ENCODE data around the gene MYLK4.

MYLK4 gene

DNA sequence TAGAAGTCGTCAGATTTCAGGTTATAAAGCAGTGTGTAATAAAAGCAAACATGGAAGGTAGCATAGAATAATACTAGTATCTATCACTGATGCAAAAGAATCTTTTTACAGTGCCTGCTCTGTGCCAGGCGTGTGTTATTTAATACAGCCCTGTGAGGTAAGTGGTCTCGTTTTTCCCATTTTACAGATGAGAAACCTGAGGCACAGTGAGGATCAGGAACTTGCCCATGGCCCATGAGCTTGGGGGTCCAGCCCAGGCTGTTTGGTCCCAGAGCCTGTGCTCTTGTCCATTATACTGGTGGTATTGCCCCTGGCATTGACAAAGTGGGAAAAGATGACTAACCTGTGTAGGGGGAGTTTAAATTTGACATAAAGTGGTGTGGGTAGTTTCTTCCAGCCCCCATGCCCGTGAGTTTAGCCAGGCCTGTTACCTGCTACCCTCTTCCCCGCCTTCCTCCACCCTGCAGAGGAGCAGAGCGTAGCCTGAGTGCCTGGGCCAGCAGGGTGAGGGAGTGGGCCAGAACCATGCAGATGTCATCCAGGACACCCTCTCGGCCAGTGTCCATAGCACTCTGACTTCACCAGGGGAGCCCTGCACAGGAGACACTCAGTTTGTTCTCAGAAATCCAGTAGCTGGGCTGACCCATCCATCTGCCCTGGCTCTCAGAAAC is 31.1 kb upstream of the MYLK4 start:
- H3K27ac ChIP-seq (ENCODE audit: low read depth in 2 of 2, low read length in 2 of 2) = no peak overlapping the region
- no peak overlapping the region for H3K4me3 ChIP-seq (ENCODE audit: low read length in 2 of 2)
- H3K9ac ChIP-seq (ENCODE audit: low read depth in 1 of 2, low read length in 2 of 2) = no peak overlapping the region
- H3K36me3 ChIP-seq (ENCODE audit: control insufficient read depth in 2 of 2, insufficient read depth in 2 of 2, low read length in 2 of 2) = peaks cover 28 to 46% of the 10 kb centered on the region in 2 donors
- H3K27me3 ChIP-seq (ENCODE audit: control insufficient read depth in 2 of 2, insufficient read depth in 2 of 2, low read length in 2 of 2) = no peaks in the 10 kb centered on the region
- H3K4me1 ChIP-seq (ENCODE audit: control insufficient read depth in 2 of 2, insufficient read depth in 2 of 2, low read length in 2 of 2) = peaks cover 14 to 19% of the 10 kb centered on the region in 2 donors
- H3K9me3 ChIP-seq (ENCODE audit: control insufficient read depth in 2 of 2, low read length in 2 of 2) = no peaks in the 10 kb centered on the region

DNA sequence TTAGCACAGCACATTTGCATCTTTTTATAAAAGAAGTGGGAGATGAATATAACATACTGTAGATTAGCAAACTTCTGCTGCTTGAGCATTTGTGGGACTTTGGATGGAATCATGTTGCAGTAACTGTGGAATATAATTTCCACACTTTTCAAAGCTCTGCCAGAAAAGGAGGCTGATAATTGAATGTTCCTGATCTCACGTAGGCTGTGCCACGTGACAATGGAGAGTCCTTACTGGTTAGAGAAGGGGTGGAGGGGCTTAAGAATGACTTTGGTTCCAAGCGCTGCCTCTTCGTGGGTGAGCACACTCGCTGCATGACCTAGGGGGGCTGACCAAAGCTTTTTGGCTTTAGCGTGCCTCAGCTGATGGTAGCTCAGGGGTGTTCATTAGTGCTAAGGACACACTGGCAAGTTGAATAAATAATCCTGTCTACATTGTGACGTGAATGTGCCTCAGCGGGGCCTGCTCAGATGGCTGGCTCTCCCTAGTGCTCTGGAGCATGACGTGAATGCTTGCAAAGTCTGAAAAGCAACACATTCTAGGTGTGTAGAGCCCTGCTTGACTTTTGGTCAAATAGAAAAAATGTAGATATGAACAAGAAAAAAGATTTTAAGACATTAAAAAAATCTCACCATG is 29.5 kb upstream of the MYLK4 start:
- H3K4me3 ChIP-seq (ENCODE audit: low read length in 2 of 2) = no peak overlapping the region
- peaks cover 14 to 19% of the 10 kb centered on the region in 2 donors for H3K4me1 ChIP-seq (ENCODE audit: control insufficient read depth in 2 of 2, insufficient read depth in 2 of 2, low read length in 2 of 2)
- no peak overlapping the region for H3K27ac ChIP-seq (ENCODE audit: low read depth in 2 of 2, low read length in 2 of 2)
- H3K27me3 ChIP-seq (ENCODE audit: control insufficient read depth in 2 of 2, insufficient read depth in 2 of 2, low read length in 2 of 2) = no peaks in the 10 kb centered on the region
- peaks cover 32 to 43% of the 10 kb centered on the region in 2 donors for H3K36me3 ChIP-seq (ENCODE audit: control insufficient read depth in 2 of 2, insufficient read depth in 2 of 2, low read length in 2 of 2)
- no peaks in the 10 kb centered on the region for H3K9me3 ChIP-seq (ENCODE audit: control insufficient read depth in 2 of 2, low read length in 2 of 2)
- H3K9ac ChIP-seq (ENCODE audit: low read depth in 1 of 2, low read length in 2 of 2) = no peak overlapping the region

DNA sequence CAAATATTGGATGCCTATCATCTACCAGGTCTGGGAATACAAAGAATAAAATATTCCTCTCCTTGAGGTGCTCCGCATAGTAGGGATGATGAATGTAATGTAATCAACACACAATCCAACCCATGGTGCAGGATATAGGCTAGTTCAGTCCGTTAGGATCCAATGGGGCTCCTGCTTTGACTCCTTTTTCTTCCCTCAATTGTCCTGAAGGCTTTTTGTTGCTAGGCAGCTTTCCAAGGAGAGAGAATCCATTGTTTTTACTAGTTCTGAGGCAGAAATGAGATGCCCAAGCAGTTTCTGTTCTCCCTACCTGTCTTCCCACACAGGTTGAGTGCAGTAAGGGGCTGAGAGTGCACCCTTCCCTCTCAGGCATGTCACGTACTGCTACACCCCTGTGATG is 26.5 kb upstream of the MYLK4 start:
- no peak overlapping the region for H3K9ac ChIP-seq (ENCODE audit: low read depth in 1 of 2, low read length in 2 of 2)
- no peak overlapping the region for H3K27ac ChIP-seq (ENCODE audit: low read depth in 2 of 2, low read length in 2 of 2)
- H3K9me3 ChIP-seq (ENCODE audit: control insufficient read depth in 2 of 2, low read length in 2 of 2) = no peaks in the 10 kb centered on the region
- H3K27me3 ChIP-seq (ENCODE audit: control insufficient read depth in 2 of 2, insufficient read depth in 2 of 2, low read length in 2 of 2) = no peaks in the 10 kb centered on the region
- H3K4me3 ChIP-seq (ENCODE audit: low read length in 2 of 2) = no peak overlapping the region
- no peaks in the 10 kb centered on the region for H3K4me1 ChIP-seq (ENCODE audit: control insufficient read depth in 2 of 2, insufficient read depth in 2 of 2, low read length in 2 of 2)
- H3K36me3 ChIP-seq (ENCODE audit: control insufficient read depth in 2 of 2, insufficient read depth in 2 of 2, low read length in 2 of 2) = peaks cover 45 to 50% of the 10 kb centered on the region in 2 donors

DNA sequence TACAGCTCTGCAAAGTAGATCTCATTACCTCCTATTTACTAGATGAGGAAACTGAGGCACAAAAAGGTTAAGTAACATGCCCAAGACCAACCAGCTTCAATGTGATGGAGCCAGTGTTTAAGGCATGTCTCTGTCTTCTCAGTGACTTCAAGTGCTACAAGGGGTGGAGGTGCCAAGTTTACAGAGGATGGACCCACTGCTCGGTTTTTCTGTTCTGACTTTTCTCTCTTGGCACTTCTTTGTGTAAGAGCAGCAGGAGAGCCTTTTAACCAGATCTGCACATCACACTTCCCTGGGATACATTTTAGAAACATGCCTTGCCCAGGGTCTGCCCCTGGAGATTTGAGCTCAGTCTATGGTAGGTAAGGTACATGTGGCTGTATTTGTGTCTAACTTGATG is 24.3 kb upstream of the MYLK4 start:
- Histone ChIP-seq H3K9ac (ENCODE audit: low read depth in 1 of 2, low read length in 2 of 2) (no peak overlapping the region), H3K9me3 (ENCODE audit: control insufficient read depth in 2 of 2, low read length in 2 of 2) (no peaks in the 10 kb centered on the region), H3K27me3 (ENCODE audit: control insufficient read depth in 2 of 2, insufficient read depth in 2 of 2, low read length in 2 of 2) (no peaks in the 10 kb centered on the region), H3K27ac (ENCODE audit: low read depth in 2 of 2, low read length in 2 of 2) (no peak overlapping the region), H3K36me3 (ENCODE audit: control insufficient read depth in 2 of 2, insufficient read depth in 2 of 2, low read length in 2 of 2) (peaks cover 31 to 39% of the 10 kb centered on the region in 2 donors), H3K4me1 (ENCODE audit: control insufficient read depth in 2 of 2, insufficient read depth in 2 of 2, low read length in 2 of 2) (peaks cover 0 to 5% of the 10 kb centered on the region in 2 donors), H3K4me3 (ENCODE audit: low read length in 2 of 2) (no peak overlapping the region)

DNA sequence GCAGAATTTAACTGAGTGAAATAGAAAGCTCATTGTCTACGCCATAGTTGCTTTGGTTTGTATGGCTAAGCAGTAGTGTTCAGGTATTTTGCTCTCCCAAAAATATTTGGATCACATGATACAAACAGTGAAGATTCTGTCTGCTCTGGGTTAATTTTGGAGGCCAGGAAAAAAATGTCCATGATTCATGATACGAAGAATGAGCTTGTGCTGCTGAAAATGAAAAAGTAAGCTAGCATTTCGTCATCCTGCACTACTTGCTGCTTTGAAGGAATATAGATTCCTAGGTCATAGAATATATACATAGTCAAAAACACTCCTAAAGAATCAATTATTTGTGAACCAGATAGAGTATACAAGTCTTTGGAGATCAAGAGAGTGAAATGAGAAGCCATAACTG is 22.7 kb upstream of the MYLK4 start:
- Histone ChIP-seq H3K27ac (ENCODE audit: low read depth in 2 of 2, low read length in 2 of 2) (no peak overlapping the region), H3K4me3 (ENCODE audit: low read length in 2 of 2) (no peak overlapping the region), H3K36me3 (ENCODE audit: control insufficient read depth in 2 of 2, insufficient read depth in 2 of 2, low read length in 2 of 2) (peaks cover 22 to 25% of the 10 kb centered on the region in 2 donors), H3K4me1 (ENCODE audit: control insufficient read depth in 2 of 2, insufficient read depth in 2 of 2, low read length in 2 of 2) (peaks cover 3 to 7% of the 10 kb centered on the region in 2 donors), H3K27me3 (ENCODE audit: control insufficient read depth in 2 of 2, insufficient read depth in 2 of 2, low read length in 2 of 2) (no peaks in the 10 kb centered on the region), H3K9me3 (ENCODE audit: control insufficient read depth in 2 of 2, low read length in 2 of 2) (no peaks in the 10 kb centered on the region), H3K9ac (ENCODE audit: low read depth in 1 of 2, low read length in 2 of 2) (no peak overlapping the region)

DNA sequence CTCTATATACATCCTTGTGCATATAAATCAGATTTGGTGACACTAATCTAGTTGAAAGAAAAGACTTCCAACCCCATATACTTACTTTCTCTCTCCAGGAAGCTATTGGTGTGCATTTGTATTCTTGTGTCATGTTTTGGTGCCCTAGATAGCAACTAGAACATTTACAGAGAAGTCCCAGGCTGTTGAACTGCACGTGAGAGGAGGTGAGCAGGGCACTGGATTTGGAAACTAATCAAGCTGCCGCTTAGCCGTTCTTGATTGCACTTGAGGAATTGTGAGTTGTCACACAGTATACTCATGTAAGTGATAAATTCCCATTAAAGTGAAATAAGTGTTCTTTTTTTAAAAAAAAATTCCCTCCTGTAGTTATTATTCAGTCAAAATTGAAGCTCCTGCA is 22.1 kb upstream of the MYLK4 start:
- Histone ChIP-seq H3K27ac (ENCODE audit: low read depth in 2 of 2, low read length in 2 of 2) (no peak overlapping the region), H3K9ac (ENCODE audit: low read depth in 1 of 2, low read length in 2 of 2) (no peak overlapping the region), H3K4me3 (ENCODE audit: low read length in 2 of 2) (no peak overlapping the region), H3K9me3 (ENCODE audit: control insufficient read depth in 2 of 2, low read length in 2 of 2) (no peaks in the 10 kb centered on the region), H3K36me3 (ENCODE audit: control insufficient read depth in 2 of 2, insufficient read depth in 2 of 2, low read length in 2 of 2) (peaks cover 20 to 22% of the 10 kb centered on the region in 2 donors), H3K27me3 (ENCODE audit: control insufficient read depth in 2 of 2, insufficient read depth in 2 of 2, low read length in 2 of 2) (no peaks in the 10 kb centered on the region), H3K4me1 (ENCODE audit: control insufficient read depth in 2 of 2, insufficient read depth in 2 of 2, low read length in 2 of 2) (peaks cover 6 to 13% of the 10 kb centered on the region in 2 donors)

DNA sequence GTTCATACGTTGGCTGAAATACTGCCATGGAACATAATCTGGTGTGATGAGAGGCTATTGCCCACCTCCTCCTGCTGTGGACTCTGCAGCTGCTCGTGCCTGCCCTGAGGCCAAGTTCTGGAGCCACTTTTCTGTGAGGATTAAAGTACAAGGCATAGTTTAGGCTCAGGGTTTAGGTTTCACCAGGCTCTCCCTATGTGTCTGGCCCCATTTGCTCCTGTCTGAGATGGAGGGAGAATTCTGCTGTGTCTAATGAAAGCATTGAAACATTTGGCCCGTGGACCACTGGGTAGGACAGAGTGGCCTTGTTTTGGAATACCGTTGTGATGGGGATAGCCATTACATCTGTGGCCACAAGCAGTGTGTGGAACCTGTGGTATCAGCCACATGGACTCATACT is 20.4 kb upstream of the MYLK4 start:
- Histone ChIP-seq H3K9me3 (ENCODE audit: control insufficient read depth in 2 of 2, low read length in 2 of 2) (no peaks in the 10 kb centered on the region), H3K4me1 (ENCODE audit: control insufficient read depth in 2 of 2, insufficient read depth in 2 of 2, low read length in 2 of 2) (peaks cover 21 to 23% of the 10 kb centered on the region in 2 donors), H3K4me3 (ENCODE audit: low read length in 2 of 2) (no peak overlapping the region), H3K27ac (ENCODE audit: low read depth in 2 of 2, low read length in 2 of 2) (no peak overlapping the region), H3K27me3 (ENCODE audit: control insufficient read depth in 2 of 2, insufficient read depth in 2 of 2, low read length in 2 of 2) (no peaks in the 10 kb centered on the region), H3K9ac (ENCODE audit: low read depth in 1 of 2, low read length in 2 of 2) (no peak overlapping the region), H3K36me3 (ENCODE audit: control insufficient read depth in 2 of 2, insufficient read depth in 2 of 2, low read length in 2 of 2) (peaks cover 17 to 22% of the 10 kb centered on the region in 2 donors)

DNA sequence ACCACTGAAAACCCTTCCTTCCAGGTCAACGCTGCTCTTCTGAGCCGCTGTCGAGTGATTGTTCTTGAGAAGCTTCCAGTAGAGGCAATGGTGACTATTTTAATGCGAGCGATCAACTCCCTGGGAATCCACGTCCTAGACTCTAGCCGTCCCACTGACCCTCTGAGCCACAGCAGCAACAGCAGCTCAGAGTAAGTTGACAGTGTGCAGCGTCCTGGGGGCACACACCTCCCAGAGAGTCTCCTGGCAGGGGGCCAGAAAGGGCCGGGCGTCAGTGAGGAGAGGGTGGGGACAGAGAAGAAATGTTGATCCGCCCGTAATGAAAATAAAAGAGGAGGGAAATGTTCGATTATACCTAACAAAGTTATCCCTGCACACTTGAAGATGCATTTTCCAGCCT is 19.4 kb upstream of the MYLK4 start:
- peaks cover 21 to 23% of the 10 kb centered on the region in 2 donors for H3K4me1 ChIP-seq (ENCODE audit: control insufficient read depth in 2 of 2, insufficient read depth in 2 of 2, low read length in 2 of 2)
- no peaks in the 10 kb centered on the region for H3K27me3 ChIP-seq (ENCODE audit: control insufficient read depth in 2 of 2, insufficient read depth in 2 of 2, low read length in 2 of 2)
- H3K4me3 ChIP-seq (ENCODE audit: low read length in 2 of 2) = no peak overlapping the region
- H3K9me3 ChIP-seq (ENCODE audit: control insufficient read depth in 2 of 2, low read length in 2 of 2) = no peaks in the 10 kb centered on the region
- peaks cover 17 to 22% of the 10 kb centered on the region in 2 donors for H3K36me3 ChIP-seq (ENCODE audit: control insufficient read depth in 2 of 2, insufficient read depth in 2 of 2, low read length in 2 of 2)
- no peak overlapping the region for H3K27ac ChIP-seq (ENCODE audit: low read depth in 2 of 2, low read length in 2 of 2)
- H3K9ac ChIP-seq (ENCODE audit: low read depth in 1 of 2, low read length in 2 of 2) = no peak overlapping the region

DNA sequence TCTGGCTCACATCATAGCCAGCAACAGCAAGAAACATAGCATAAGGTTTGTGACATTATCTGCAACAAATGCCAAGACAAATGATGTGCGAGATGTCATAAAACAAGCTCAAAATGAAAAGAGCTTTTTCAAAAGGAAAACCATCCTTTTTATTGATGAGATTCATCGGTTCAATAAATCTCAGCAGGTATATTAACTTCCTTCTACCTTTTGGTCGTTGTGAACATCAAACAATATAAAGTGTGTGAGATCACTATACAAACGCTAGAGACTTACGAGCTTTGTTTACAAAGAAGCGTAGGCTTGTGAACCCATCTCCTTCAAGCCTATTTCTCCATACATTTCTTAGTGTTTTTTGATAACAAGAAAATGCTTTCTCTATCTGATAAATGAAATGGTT is 18.0 kb upstream of the MYLK4 start:
- H3K4me3 ChIP-seq (ENCODE audit: low read length in 2 of 2) = no peak overlapping the region
- H3K9ac ChIP-seq (ENCODE audit: low read depth in 1 of 2, low read length in 2 of 2) = no peak overlapping the region
- no peaks in the 10 kb centered on the region for H3K27me3 ChIP-seq (ENCODE audit: control insufficient read depth in 2 of 2, insufficient read depth in 2 of 2, low read length in 2 of 2)
- H3K9me3 ChIP-seq (ENCODE audit: control insufficient read depth in 2 of 2, low read length in 2 of 2) = no peaks in the 10 kb centered on the region
- H3K4me1 ChIP-seq (ENCODE audit: control insufficient read depth in 2 of 2, insufficient read depth in 2 of 2, low read length in 2 of 2) = peaks cover 23% of the 10 kb centered on the region in 2 donors
- H3K36me3 ChIP-seq (ENCODE audit: control insufficient read depth in 2 of 2, insufficient read depth in 2 of 2, low read length in 2 of 2) = peaks cover 11% of the 10 kb centered on the region in 2 donors
- no peak overlapping the region for H3K27ac ChIP-seq (ENCODE audit: low read depth in 2 of 2, low read length in 2 of 2)

DNA sequence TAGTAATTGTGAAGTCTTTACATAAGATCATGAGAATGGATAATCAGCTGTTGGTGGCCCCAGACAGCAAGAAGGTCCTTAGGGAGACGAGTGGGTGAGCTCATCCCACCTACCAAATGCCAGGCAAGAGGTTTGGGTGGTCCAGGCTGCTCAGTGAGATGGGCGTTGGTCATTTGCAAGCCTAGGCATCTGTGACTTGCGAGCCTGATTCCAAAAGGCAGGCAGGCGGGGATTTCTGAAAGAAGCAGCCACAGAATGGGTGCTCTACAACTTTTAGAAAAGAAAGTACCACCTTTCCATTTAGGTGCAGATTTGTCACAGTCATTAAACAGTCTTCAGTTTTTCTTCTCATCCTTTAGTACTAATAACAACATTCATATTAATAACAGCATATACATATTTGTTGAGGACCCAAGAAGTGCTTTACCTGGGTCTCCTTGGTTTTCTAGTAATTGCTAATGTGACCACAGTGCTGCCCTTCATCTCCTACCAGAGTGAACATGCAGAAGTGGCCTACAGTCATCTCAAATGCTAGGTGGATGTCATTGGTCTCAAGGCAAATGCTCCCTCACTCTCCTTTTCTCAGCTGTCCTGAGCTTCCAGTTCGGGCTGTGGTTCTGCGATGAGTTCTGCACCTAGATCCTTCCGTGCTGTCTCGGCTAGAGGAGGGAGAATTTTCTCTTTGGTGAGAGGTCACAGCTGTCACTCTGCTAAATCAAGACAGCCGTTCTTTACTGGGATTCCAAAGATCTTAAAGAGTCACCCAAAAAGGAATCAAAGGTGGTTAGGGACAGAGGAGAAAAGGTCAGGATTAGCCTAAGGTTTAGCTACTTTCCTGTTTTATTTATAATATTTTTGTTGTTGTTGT is 17.2 kb upstream of the MYLK4 start:
- no peak overlapping the region for H3K9ac ChIP-seq (ENCODE audit: low read depth in 1 of 2, low read length in 2 of 2)
- H3K27me3 ChIP-seq (ENCODE audit: control insufficient read depth in 2 of 2, insufficient read depth in 2 of 2, low read length in 2 of 2) = no peaks in the 10 kb centered on the region
- H3K9me3 ChIP-seq (ENCODE audit: control insufficient read depth in 2 of 2, low read length in 2 of 2) = no peaks in the 10 kb centered on the region
- no peak overlapping the region for H3K27ac ChIP-seq (ENCODE audit: low read depth in 2 of 2, low read length in 2 of 2)
- H3K4me1 ChIP-seq (ENCODE audit: control insufficient read depth in 2 of 2, insufficient read depth in 2 of 2, low read length in 2 of 2) = peaks cover 23% of the 10 kb centered on the region in 2 donors
- peaks cover 6 to 7% of the 10 kb centered on the region in 2 donors for H3K36me3 ChIP-seq (ENCODE audit: control insufficient read depth in 2 of 2, insufficient read depth in 2 of 2, low read length in 2 of 2)
- peak overlapping the region; percentile 34 to 94 for H3K4me3 ChIP-seq (ENCODE audit: low read length in 2 of 2)

All from mucosa of rectum (tissue), 2 donors.